Astrocyte (in vitro differentiated cells and primary cell): ENCODE results near the gene CORO2B. TPM values are rescaled to one million over a fixed set of nuclear protein-coding genes. Genes with fewer than 3 reads are reported as not detected.
A peak's percentile ranks its signal among the peaks of the same experiment; 100 is the strongest.

Source experiments
- DNase-seq: peaks from one replicate; pipeline ENCODE4 v3.0.0-alpha.2; 2010; ENCODE audit warnings: low read depth
- FAIRE-seq: peaks from 2 replicates; lab custom pipeline; 2011; peaks lifted over from hg19 to GRCh38; lab: Jason Lieb, UNC
- H2AFZ ChIP-seq: 2 replicates; pipeline ENCODE4 v1.6.0; 2012; ENCODE audit warnings: low read depth, low read length, inconsistent platforms
- H3K27ac ChIP-seq: 2 replicates; pipeline ENCODE4 v1.5.1; 2011; ENCODE audit warnings: low read depth, low read length, inconsistent platforms
- H3K27me3 ChIP-seq: 2 replicates; pipeline ENCODE4 v1.6.0; 2011; ENCODE audit warnings: low read length, inconsistent platforms; ENCODE audit not compliant: insufficient read depth
- H3K36me3 ChIP-seq: 2 replicates; pipeline ENCODE4 v1.5.1; 2011; ENCODE audit warnings: low read length, inconsistent platforms; ENCODE audit not compliant: insufficient read depth
- H3K4me1 ChIP-seq: 2 replicates; pipeline ENCODE4 v1.5.1; 2011; ENCODE audit warnings: low read length, inconsistent platforms; ENCODE audit not compliant: insufficient read depth
- H3K4me2 ChIP-seq: 2 replicates; pipeline ENCODE4 v1.6.0; 2012; ENCODE audit warnings: low read length, inconsistent platforms
- H3K4me3 ChIP-seq: 2 replicates; pipeline ENCODE4 v1.5.1; 2011; ENCODE audit warnings: low read depth, mild to moderate bottlenecking, low read length, inconsistent platforms; ENCODE audit not compliant: insufficient read depth
- H3K79me2 ChIP-seq: 2 replicates; pipeline ENCODE4 v1.6.0; 2012; ENCODE audit warnings: mild to moderate bottlenecking, low read length, inconsistent platforms; ENCODE audit not compliant: insufficient read depth
- H3K9ac ChIP-seq: 2 replicates; pipeline ENCODE4 v1.6.0; 2012; ENCODE audit warnings: mild to moderate bottlenecking, low read length, inconsistent platforms
- H3K9me3 ChIP-seq: 2 replicates; pipeline ENCODE4 v1.5.1; 2012; ENCODE audit warnings: low read depth, mild to moderate bottlenecking, low read length, inconsistent platforms; ENCODE audit not compliant: insufficient read depth
- H4K20me1 ChIP-seq: 2 replicates; pipeline ENCODE4 v1.6.0; 2012; ENCODE audit warnings: low read length, inconsistent platforms; ENCODE audit not compliant: insufficient read depth
- H3K27ac Mint-ChIP-seq: one replicate; pipeline ENCODE4 v1.8.0; 2021; ENCODE audit warnings: mild to moderate bottlenecking, mixed read lengths; ENCODE audit not compliant: unreplicated experiment
- H3K27me3 Mint-ChIP-seq: one replicate; pipeline ENCODE4 v1.8.0; 2021; ENCODE audit warnings: low read depth, mixed read lengths; ENCODE audit not compliant: unreplicated experiment
- H3K36me3 Mint-ChIP-seq: one replicate; pipeline ENCODE4 v1.8.0; 2021; ENCODE audit warnings: low read depth, mixed read lengths; ENCODE audit not compliant: unreplicated experiment
- H3K4me1 Mint-ChIP-seq: one replicate; pipeline ENCODE4 v1.8.0; 2021; ENCODE audit warnings: low read depth, mixed read lengths; ENCODE audit not compliant: unreplicated experiment
- H3K4me3 Mint-ChIP-seq: one replicate; pipeline ENCODE4 v1.8.0; 2021; ENCODE audit warnings: mild to moderate bottlenecking, moderate library complexity, mixed read lengths; ENCODE audit not compliant: unreplicated experiment
- H3K9me3 Mint-ChIP-seq: one replicate; pipeline ENCODE4 v1.8.0; 2021; ENCODE audit warnings: mild to moderate bottlenecking, mixed read lengths; ENCODE audit not compliant: unreplicated experiment
- EZH2 ChIP-seq: IDR thresholded peaks from 2 replicates; pipeline ENCODE4 v1.6.1; 2012; ENCODE audit warnings: mild to moderate bottlenecking, low read length, inconsistent platforms; ENCODE audit not compliant: insufficient read depth
- total RNA-seq: library from RNA; stranded (reverse); gene quantifications from 2 replicates; pipeline ENCODE4 v1.2.1, GENCODE V29; 2021
- TF ChIP-seq, protein P1 (sequence below): IDR thresholded peaks from 2 replicates; pipeline ENCODE4 v1.5.1; 2011; ENCODE audit warnings: low read depth, mild to moderate bottlenecking, inconsistent platforms, low read length, moderate library complexity; ENCODE audit not compliant: insufficient read depth

The CORO2B gene
- total RNA-seq, 1 donor from 2014 or later, result 7.4 TPM

DNA sequence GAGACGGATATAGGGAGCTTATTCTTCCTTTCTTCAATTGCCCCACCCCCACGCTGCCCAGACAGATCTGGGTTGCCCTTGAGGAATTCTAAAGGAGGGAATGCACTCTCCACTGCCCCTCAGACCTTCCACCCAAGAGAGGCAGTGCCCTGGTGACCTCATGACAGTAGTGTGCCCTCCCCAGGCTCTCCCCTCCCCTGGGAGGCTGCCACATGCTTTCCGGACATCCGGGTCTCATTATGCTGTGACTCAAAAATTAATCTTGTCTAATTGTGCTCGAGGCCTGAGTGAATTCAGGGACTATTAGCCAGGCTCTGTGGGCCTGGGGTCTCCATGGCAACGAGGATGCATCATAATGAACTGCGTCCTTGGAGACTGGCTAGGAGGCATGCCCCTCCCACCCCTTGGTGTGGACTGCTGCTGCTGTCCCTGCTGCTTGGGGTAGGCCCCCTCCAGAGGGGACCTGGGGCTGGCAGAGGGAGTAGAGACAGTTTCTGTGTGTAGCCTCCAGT lies 20.8 kb downstream of the CORO2B start:
- Histone ChIP-seq H3K36me3 (no peaks in the 10 kb centered on the region), H3K4me3 (no peak overlapping the region), H3K79me2 (peaks cover 89% of the 10 kb centered on the region), H3K4me1 (peaks cover 50% of the 10 kb centered on the region), H3K9ac (peak overlapping the region; percentile 28), H2AFZ (no peak overlapping the region), H4K20me1 (peaks cover 36% of the 10 kb centered on the region), H3K27ac (peak overlapping the region; percentile 44), H3K27me3 (no peaks in the 10 kb centered on the region), H3K4me2 (peak overlapping the region; percentile 52), H3K9me3 (no peaks in the 10 kb centered on the region)
- no peak for FAIRE-seq
- Mint-ChIP-seq H3K4me1 (peaks cover 19% of the 10 kb centered on the region), H3K4me3 (peak overlapping the region; percentile 41), H3K27me3 (no peaks in the 10 kb centered on the region), H3K9me3 (no peaks in the 10 kb centered on the region), H3K36me3 (peaks cover 2% of the 10 kb centered on the region), H3K27ac (peak overlapping the region; percentile 53)
- TF ChIP-seq, protein P1, sequence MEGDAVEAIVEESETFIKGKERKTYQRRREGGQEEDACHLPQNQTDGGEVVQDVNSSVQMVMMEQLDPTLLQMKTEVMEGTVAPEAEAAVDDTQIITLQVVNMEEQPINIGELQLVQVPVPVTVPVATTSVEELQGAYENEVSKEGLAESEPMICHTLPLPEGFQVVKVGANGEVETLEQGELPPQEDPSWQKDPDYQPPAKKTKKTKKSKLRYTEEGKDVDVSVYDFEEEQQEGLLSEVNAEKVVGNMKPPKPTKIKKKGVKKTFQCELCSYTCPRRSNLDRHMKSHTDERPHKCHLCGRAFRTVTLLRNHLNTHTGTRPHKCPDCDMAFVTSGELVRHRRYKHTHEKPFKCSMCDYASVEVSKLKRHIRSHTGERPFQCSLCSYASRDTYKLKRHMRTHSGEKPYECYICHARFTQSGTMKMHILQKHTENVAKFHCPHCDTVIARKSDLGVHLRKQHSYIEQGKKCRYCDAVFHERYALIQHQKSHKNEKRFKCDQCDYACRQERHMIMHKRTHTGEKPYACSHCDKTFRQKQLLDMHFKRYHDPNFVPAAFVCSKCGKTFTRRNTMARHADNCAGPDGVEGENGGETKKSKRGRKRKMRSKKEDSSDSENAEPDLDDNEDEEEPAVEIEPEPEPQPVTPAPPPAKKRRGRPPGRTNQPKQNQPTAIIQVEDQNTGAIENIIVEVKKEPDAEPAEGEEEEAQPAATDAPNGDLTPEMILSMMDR, result no peak
- TF ChIP-seq EZH2, result no peak
- peak; percentile 77 for DNase-seq

DNA sequence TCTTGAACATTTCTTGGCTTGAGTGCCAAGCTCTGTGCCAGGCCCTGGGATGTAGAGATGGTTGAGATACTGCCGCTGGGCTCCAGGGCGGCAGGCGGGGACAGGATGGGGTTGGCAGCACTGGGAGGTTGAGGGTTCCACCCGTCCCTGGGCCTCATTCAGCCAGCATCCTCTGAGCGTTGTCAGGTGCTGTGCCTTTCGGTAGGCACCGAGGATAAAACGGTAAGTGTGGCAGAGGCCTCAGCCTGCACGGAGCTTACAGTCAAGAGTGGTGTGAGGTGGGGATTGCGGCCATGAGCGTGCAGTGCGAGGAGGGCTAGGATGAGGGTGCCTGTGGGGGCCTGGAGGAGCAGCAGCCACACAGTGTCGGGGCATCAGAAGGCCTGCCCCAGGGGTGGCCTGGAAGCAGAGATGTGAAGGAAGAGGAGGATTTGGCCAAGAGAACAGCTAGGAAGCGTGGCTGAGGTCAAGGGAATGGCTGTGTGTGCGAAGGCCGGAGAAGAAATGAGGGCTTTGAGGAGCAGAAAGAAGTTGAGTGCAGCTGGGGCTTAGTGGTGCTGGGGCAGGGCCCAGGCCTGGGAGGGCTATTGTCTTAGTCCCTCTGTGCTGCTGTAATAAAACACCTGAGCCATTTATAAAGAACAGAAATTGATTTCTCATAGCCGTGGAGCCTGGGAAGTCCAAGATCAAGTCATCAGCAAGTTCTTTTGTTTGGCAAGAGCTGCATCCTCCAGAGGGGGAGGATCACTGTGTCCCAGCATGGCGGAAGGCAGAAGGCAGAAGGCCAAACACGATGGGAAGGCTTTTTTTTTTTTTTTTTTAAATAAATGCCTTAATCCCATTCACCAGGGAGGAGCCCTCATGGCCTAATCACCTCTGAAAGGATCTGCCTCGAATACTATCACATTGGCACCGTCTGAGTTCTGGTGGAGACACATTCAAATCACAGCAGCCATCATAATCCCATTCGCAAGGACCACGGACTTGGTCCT lies 22.7 kb downstream of the CORO2B start:
- H3K4me3 ChIP-seq, result no peak overlapping the region
- H3K4me1 ChIP-seq, result peaks cover 58% of the 10 kb centered on the region
- Mint-ChIP-seq H3K4me3 (peak overlapping the region; percentile 54), H3K27me3 (no peaks in the 10 kb centered on the region), H3K27ac (peak overlapping the region; percentile 79), H3K9me3 (peaks cover 2% of the 10 kb centered on the region), H3K4me1 (peaks cover 19% of the 10 kb centered on the region), H3K36me3 (peaks cover 2% of the 10 kb centered on the region)
- no peaks in the 10 kb centered on the region for H3K36me3 ChIP-seq
- no peak for TF ChIP-seq EZH2
- TF ChIP-seq, protein P1, result no peak
- no peak for FAIRE-seq
- no peak overlapping the region for H2AFZ ChIP-seq
- DNase-seq, result no peak
- H3K27ac ChIP-seq, result no peak overlapping the region
- H4K20me1 ChIP-seq, result peaks cover 28% of the 10 kb centered on the region
- peaks cover 77% of the 10 kb centered on the region for H3K79me2 ChIP-seq
- H3K4me2 ChIP-seq, result no peak overlapping the region
- H3K9ac ChIP-seq, result peak overlapping the region; percentile 7
- H3K27me3 ChIP-seq, result no peaks in the 10 kb centered on the region
- no peaks in the 10 kb centered on the region for H3K9me3 ChIP-seq
